Measurements from ENCODE around the gene ECPAS.

The ECPAS gene

DNA sequence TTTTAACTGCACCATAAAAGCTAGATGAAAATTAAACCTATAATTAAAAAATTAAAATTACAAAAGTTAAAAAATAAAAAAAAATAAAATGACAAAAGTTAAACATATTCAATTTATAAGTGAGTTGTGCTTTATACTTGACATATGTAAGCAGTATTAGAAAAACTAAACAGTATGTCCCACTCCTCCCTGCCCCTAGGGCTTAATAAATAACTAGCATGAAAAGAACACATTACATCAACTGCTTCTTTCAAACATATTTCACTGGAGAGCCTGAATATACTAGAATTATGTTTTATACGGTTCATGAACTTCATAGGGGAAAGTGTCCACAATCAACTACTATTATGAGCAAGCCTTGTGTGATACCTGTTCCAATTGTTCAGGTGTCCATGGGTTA, 47.6 kb downstream of the ECPAS start:
- TF ChIP-seq ZNF274 (IDR thresholded peaks at IDR 0.05; ENCODE audit: low read depth, low read length) (no peak), YY1 (IDR thresholded peaks at IDR 0.05; ENCODE audit: insufficient read depth, insufficient read length) (no peak), SUZ12 (IDR thresholded peaks at IDR 0.05; ENCODE audit: extremely low read depth, insufficient read depth, insufficient read length) (no peak)
- no peak overlapping the region for H3K4me3 ChIP-seq (ENCODE audit: insufficient read length, low read depth)
- no peak for DNase-seq (ENCODE audit: low read depth, low spot score)
- no peaks in the 10 kb centered on the region for H3K4me1 ChIP-seq (ENCODE audit: insufficient read depth, insufficient read length)
- no peaks in the 10 kb centered on the region for H3K27me3 ChIP-seq (ENCODE audit: insufficient read depth, insufficient read length)
- H3K36me3 ChIP-seq (ENCODE audit: insufficient read depth, insufficient read length, low read length), result peaks cover 65% of the 10 kb centered on the region
- H3K9ac ChIP-seq (ENCODE audit: insufficient read length, low read depth), result no peak overlapping the region
- H3K9me3 ChIP-seq (ENCODE audit: insufficient read depth, low read length), result no peaks in the 10 kb centered on the region

DNA sequence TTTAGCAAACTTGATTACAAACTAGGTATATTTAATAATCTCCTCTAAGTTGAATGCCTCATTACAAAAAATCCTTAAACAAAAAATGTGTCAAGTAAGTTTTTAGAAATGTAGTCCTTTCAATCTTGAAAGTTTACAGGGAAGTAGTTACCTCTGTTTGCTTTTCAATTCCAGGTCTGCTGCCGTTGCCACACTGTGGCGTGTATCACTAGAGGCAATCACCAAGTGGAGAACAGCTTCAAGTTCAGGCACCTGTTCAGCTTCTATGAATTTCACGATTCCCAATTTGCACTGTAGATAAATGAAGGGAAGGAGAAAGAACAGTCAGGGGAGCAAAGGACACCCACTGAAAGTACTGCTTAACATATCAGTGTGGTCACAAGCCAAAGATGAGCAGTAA, 51.1 kb downstream of the ECPAS start:
- DNase-seq (ENCODE audit: low read depth, low spot score), result no peak
- H3K9me3 ChIP-seq (ENCODE audit: insufficient read depth, low read length), result no peaks in the 10 kb centered on the region
- H3K4me1 ChIP-seq (ENCODE audit: insufficient read depth, insufficient read length), result no peaks in the 10 kb centered on the region
- no peak overlapping the region for H3K4me3 ChIP-seq (ENCODE audit: insufficient read length, low read depth)
- peaks cover 67% of the 10 kb centered on the region for H3K36me3 ChIP-seq (ENCODE audit: insufficient read depth, insufficient read length, low read length)
- TF ChIP-seq SUZ12 (IDR thresholded peaks at IDR 0.05; ENCODE audit: extremely low read depth, insufficient read depth, insufficient read length) (no peak), YY1 (IDR thresholded peaks at IDR 0.05; ENCODE audit: insufficient read depth, insufficient read length) (no peak), ZNF274 (IDR thresholded peaks at IDR 0.05; ENCODE audit: low read depth, low read length) (no peak)
- H3K27me3 ChIP-seq (ENCODE audit: insufficient read depth, insufficient read length), result no peaks in the 10 kb centered on the region
- H3K9ac ChIP-seq (ENCODE audit: insufficient read length, low read depth), result no peak overlapping the region

DNA sequence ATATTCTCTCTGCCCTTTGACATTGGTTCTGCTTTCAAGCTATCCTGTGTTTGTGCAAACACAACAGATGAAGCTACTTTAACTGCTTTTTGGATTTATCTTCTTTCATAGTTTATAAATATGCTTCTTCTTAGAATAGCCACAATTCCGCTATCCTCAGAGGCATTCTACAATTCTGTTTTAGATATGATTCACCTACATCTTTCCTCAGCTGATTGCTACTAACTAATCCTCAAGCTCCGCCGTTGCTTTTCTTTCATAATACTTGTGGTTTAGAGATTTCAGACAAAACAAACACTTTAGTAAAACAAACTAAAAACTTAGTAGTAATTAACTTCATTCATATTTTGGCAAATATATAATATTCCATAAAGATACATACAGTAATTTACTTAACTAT, 52.5 kb downstream of the ECPAS start:
- DNase-seq (ENCODE audit: low read depth, low spot score), result no peak
- Histone ChIP-seq H3K27me3 (ENCODE audit: insufficient read depth, insufficient read length) (no peaks in the 10 kb centered on the region), H3K9ac (ENCODE audit: insufficient read length, low read depth) (no peak overlapping the region), H3K36me3 (ENCODE audit: insufficient read depth, insufficient read length, low read length) (peaks cover 63% of the 10 kb centered on the region), H3K9me3 (ENCODE audit: insufficient read depth, low read length) (no peaks in the 10 kb centered on the region), H3K4me3 (ENCODE audit: insufficient read length, low read depth) (no peak overlapping the region), H3K4me1 (ENCODE audit: insufficient read depth, insufficient read length) (no peaks in the 10 kb centered on the region)
- TF ChIP-seq YY1 (IDR thresholded peaks at IDR 0.05; ENCODE audit: insufficient read depth, insufficient read length) (no peak), SUZ12 (IDR thresholded peaks at IDR 0.05; ENCODE audit: extremely low read depth, insufficient read depth, insufficient read length) (no peak), ZNF274 (IDR thresholded peaks at IDR 0.05; ENCODE audit: low read depth, low read length) (no peak)

DNA sequence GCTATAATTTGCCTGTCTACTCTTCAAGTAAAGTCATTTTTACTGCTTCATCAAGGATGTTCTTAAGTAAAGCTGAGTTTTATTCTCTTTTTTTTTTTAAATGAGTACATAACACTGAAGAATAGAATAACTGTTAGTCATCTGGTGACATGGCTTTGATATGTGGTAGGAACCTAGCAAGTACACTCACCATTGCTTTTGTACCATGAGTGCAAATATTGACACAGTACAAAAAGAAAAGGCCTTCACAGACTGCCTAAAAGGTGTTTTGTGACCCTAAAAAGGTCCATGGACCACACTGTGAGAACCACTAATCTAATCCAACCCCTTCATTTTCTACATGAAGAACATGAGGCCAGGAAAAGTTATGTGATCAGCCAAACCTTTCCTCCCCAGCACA, 55.0 kb downstream of the ECPAS start:
- peaks cover 75% of the 10 kb centered on the region for H3K36me3 ChIP-seq (ENCODE audit: insufficient read depth, insufficient read length, low read length)
- no peak for DNase-seq (ENCODE audit: low read depth, low spot score)
- H3K27me3 ChIP-seq (ENCODE audit: insufficient read depth, insufficient read length), result no peaks in the 10 kb centered on the region
- H3K9me3 ChIP-seq (ENCODE audit: insufficient read depth, low read length), result no peaks in the 10 kb centered on the region
- TF ChIP-seq ZNF274 (IDR thresholded peaks at IDR 0.05; ENCODE audit: low read depth, low read length) (no peak), YY1 (IDR thresholded peaks at IDR 0.05; ENCODE audit: insufficient read depth, insufficient read length) (no peak), SUZ12 (IDR thresholded peaks at IDR 0.05; ENCODE audit: extremely low read depth, insufficient read depth, insufficient read length) (no peak)
- no peak overlapping the region for H3K9ac ChIP-seq (ENCODE audit: insufficient read length, low read depth)
- H3K4me1 ChIP-seq (ENCODE audit: insufficient read depth, insufficient read length), result no peaks in the 10 kb centered on the region
- no peak overlapping the region for H3K4me3 ChIP-seq (ENCODE audit: insufficient read length, low read depth)

DNA sequence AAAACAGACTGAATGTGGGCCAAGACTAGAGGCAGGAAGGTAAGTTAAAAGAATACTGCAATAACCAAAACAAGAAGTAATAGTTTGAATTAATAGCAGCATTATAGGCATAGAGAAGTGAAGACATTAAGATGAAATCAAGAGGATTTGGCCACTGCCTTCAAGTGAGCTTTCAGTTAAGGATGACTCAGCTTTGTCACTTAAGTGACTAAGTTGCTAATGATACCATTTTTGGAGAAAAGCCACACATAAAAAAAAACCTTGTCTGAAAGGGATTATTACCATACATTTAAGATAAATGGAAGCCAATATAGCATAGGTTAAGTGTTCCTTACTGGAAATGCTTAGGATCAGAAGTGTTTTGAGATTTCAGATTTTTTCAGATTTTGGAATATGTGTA, 57.0 kb downstream of the ECPAS start:
- H3K9ac ChIP-seq (ENCODE audit: insufficient read length, low read depth), result no peak overlapping the region
- H3K4me1 ChIP-seq (ENCODE audit: insufficient read depth, insufficient read length), result no peaks in the 10 kb centered on the region
- TF ChIP-seq SUZ12 (IDR thresholded peaks at IDR 0.05; ENCODE audit: extremely low read depth, insufficient read depth, insufficient read length) (no peak), ZNF274 (IDR thresholded peaks at IDR 0.05; ENCODE audit: low read depth, low read length) (no peak), YY1 (IDR thresholded peaks at IDR 0.05; ENCODE audit: insufficient read depth, insufficient read length) (no peak)
- no peaks in the 10 kb centered on the region for H3K27me3 ChIP-seq (ENCODE audit: insufficient read depth, insufficient read length)
- no peak overlapping the region for H3K4me3 ChIP-seq (ENCODE audit: insufficient read length, low read depth)
- DNase-seq (ENCODE audit: low read depth, low spot score), result no peak
- H3K36me3 ChIP-seq (ENCODE audit: insufficient read depth, insufficient read length, low read length), result peaks cover 80% of the 10 kb centered on the region
- no peaks in the 10 kb centered on the region for H3K9me3 ChIP-seq (ENCODE audit: insufficient read depth, low read length)

DNA sequence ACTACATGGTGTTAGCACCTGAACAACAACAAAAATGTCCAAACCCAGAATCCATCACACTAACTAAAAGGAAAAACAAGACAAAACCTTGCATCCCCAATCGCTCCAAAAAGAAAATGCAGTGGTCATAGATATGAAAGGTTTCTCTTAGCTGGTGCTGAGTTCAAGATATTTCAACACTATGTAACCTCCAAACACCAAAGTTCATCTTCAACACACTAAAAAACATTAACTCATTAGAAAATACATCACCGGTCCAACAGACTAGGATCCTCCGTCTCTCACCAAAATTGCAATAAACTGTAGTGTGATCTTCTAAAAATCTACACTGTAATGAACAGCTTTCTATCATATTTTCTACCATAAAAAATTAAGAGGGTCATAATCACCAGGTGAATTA, 60.8 kb downstream of the ECPAS start:
- Histone ChIP-seq H3K4me1 (ENCODE audit: insufficient read depth, insufficient read length) (no peaks in the 10 kb centered on the region), H3K27me3 (ENCODE audit: insufficient read depth, insufficient read length) (no peaks in the 10 kb centered on the region), H3K4me3 (ENCODE audit: insufficient read length, low read depth) (no peak overlapping the region), H3K9me3 (ENCODE audit: insufficient read depth, low read length) (no peaks in the 10 kb centered on the region), H3K9ac (ENCODE audit: insufficient read length, low read depth) (no peak overlapping the region), H3K36me3 (ENCODE audit: insufficient read depth, insufficient read length, low read length) (peaks cover 85% of the 10 kb centered on the region)
- TF ChIP-seq YY1 (IDR thresholded peaks at IDR 0.05; ENCODE audit: insufficient read depth, insufficient read length) (no peak), SUZ12 (IDR thresholded peaks at IDR 0.05; ENCODE audit: extremely low read depth, insufficient read depth, insufficient read length) (no peak), ZNF274 (IDR thresholded peaks at IDR 0.05; ENCODE audit: low read depth, low read length) (no peak)
- no peak for DNase-seq (ENCODE audit: low read depth, low spot score)

DNA sequence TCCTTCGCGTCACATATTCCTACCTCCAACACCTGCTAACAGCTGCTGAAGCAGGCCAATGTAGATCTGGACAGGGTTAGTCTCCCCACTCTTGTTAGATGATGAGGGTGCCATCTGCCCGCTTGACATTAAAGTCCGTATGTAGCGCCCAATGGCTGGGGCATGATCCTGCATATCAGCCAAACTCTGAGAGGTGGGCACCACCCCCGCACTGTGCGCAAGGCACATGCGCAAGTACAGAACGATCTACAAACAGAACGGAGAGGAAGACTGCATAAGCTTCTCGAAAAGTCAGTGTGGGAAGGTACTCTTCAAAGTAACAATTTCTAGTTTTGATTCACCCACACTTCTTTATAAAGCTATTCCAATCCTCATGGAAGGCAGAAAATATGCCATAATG, 69.8 kb downstream of the ECPAS start:
- Histone ChIP-seq H3K4me1 (ENCODE audit: insufficient read depth, insufficient read length) (no peaks in the 10 kb centered on the region), H3K9me3 (ENCODE audit: insufficient read depth, low read length) (no peaks in the 10 kb centered on the region), H3K4me3 (ENCODE audit: insufficient read length, low read depth) (no peak overlapping the region), H3K36me3 (ENCODE audit: insufficient read depth, insufficient read length, low read length) (peaks cover 89% of the 10 kb centered on the region), H3K9ac (ENCODE audit: insufficient read length, low read depth) (no peak overlapping the region), H3K27me3 (ENCODE audit: insufficient read depth, insufficient read length) (no peaks in the 10 kb centered on the region)
- TF ChIP-seq SUZ12 (IDR thresholded peaks at IDR 0.05; ENCODE audit: extremely low read depth, insufficient read depth, insufficient read length), result no peak
- no peak for TF ChIP-seq ZNF274 (IDR thresholded peaks at IDR 0.05; ENCODE audit: low read depth, low read length)
- no peak for TF ChIP-seq YY1 (IDR thresholded peaks at IDR 0.05; ENCODE audit: insufficient read depth, insufficient read length)
- no peak for DNase-seq (ENCODE audit: low read depth, low spot score)

DNA sequence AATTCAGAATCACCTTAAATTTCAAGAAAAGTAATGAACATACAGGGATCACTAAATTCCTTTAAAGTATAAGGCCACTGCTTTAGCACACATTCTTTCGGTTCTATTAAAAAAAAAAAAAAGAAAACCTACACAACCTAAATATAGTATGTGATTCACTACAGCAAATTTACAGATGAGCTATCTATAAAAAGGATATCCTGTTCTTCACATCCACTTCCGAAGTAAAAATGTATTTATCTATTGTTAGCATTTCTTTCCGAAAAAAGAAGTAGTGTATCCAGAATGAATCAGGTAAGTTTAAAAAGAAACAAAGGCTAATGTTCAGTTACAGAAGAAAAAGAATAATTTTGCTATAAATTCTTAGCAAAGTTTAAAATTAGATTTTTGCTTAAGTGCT, 70.2 kb downstream of the ECPAS start:
- Histone ChIP-seq H3K4me1 (ENCODE audit: insufficient read depth, insufficient read length) (no peaks in the 10 kb centered on the region), H3K9me3 (ENCODE audit: insufficient read depth, low read length) (no peaks in the 10 kb centered on the region), H3K4me3 (ENCODE audit: insufficient read length, low read depth) (no peak overlapping the region), H3K36me3 (ENCODE audit: insufficient read depth, insufficient read length, low read length) (peaks cover 89% of the 10 kb centered on the region), H3K27me3 (ENCODE audit: insufficient read depth, insufficient read length) (no peaks in the 10 kb centered on the region), H3K9ac (ENCODE audit: insufficient read length, low read depth) (no peak overlapping the region)
- no peak for DNase-seq (ENCODE audit: low read depth, low spot score)
- TF ChIP-seq ZNF274 (IDR thresholded peaks at IDR 0.05; ENCODE audit: low read depth, low read length) (no peak), SUZ12 (IDR thresholded peaks at IDR 0.05; ENCODE audit: extremely low read depth, insufficient read depth, insufficient read length) (no peak), YY1 (IDR thresholded peaks at IDR 0.05; ENCODE audit: insufficient read depth, insufficient read length) (no peak)

All from NT2/D1 (cell line).